Liver (tissue), 9 donors: ENCODE data around the gene CHML. TPM values are rescaled to one million over a fixed set of nuclear protein-coding genes. Genes with fewer than 3 reads are reported as not detected.

Experiments
- DNase-seq: peaks from one replicate; pipeline ENCODE4 v3.0.0-alpha.2; 2017; ENCODE audit warnings: low spot score
- H3K27ac ChIP-seq, 2 donors: one replicate each; pipeline ENCODE4 v1.7.0; 2013; ENCODE audit warnings: inconsistent platforms in 2 of 2, low read length in 2 of 2, control low read depth in 1 of 2, low read depth in 1 of 2, mild to moderate bottlenecking in 1 of 2
- H3K27me3 ChIP-seq, 4 donors: one replicate each; pipeline versions ENCODE4 v1.6.1 to v1.7.0; 2013; ENCODE audit warnings: low read length in 3 of 4, inconsistent platforms in 1 of 4, mild to moderate bottlenecking in 1 of 4, moderate library complexity in 1 of 4; ENCODE audit not compliant: control insufficient read depth in 4 of 4, insufficient read depth in 4 of 4
- H3K36me3 ChIP-seq, 4 donors: one replicate each; pipeline versions ENCODE4 v1.6.1 to v1.7.0; 2013; ENCODE audit warnings: low read length in 3 of 4, mild to moderate bottlenecking in 3 of 4, low read depth in 1 of 4, moderate library complexity in 1 of 4; ENCODE audit not compliant: control insufficient read depth in 4 of 4, insufficient read depth in 3 of 4
- H3K4me1 ChIP-seq, 4 donors: one replicate each; pipeline versions ENCODE4 v1.6.1 to v1.7.0; 2013; ENCODE audit warnings: low read length in 3 of 4, mild to moderate bottlenecking in 3 of 4, moderate library complexity in 1 of 4; ENCODE audit not compliant: control insufficient read depth in 4 of 4, insufficient read depth in 4 of 4
- H3K4me3 ChIP-seq, 3 donors: one replicate each; pipeline versions ENCODE4 v1.6.1 to v1.7.0; 2013; ENCODE audit warnings: low read length in 3 of 3, control low read depth in 1 of 3, low read depth in 1 of 3, mild to moderate bottlenecking in 1 of 3
- H3K9ac ChIP-seq, 2 donors: one replicate each; pipeline ENCODE4 v1.7.0; 2013; ENCODE audit warnings: low read length in 2 of 2, mild to moderate bottlenecking in 2 of 2, moderate library complexity in 2 of 2, control low read depth in 1 of 2, low read depth in 1 of 2
- H3K9me3 ChIP-seq, 4 donors: one replicate each; pipeline versions ENCODE4 v1.6.1 to v1.7.0; 2013; ENCODE audit warnings: low read length in 3 of 4; ENCODE audit not compliant: control insufficient read depth in 4 of 4
- EGR1 ChIP-seq, 2 donors: IDR thresholded peaks; 2 replicates each; pipeline ENCODE4 v1.6.1; 2016 to 2018; ENCODE audit warnings: antibody characterized with exemption in 2 of 2, low read depth in 2 of 2
- FOXA1 ChIP-seq: IDR thresholded peaks from 2 replicates; pipeline ENCODE4 v1.6.1; 2016; ENCODE audit warnings: antibody characterized with exemption
- FOXA2 ChIP-seq: IDR thresholded peaks from 2 replicates; pipeline ENCODE4 v1.6.1; 2016; ENCODE audit warnings: antibody characterized with exemption
- GABPA ChIP-seq, 2 donors: IDR thresholded peaks in 1 of 2; conservative IDR thresholded peaks in 1 of 2; 2 replicates each; pipeline ENCODE4 v1.6.1; 2016; ENCODE audit warnings: antibody characterized with exemption in 2 of 2, mild to moderate bottlenecking in 1 of 2, moderate library complexity in 1 of 2
- HNF4A ChIP-seq, 2 donors: conservative IDR thresholded peaks; 2 replicates each; pipeline ENCODE4 v1.6.1; 2016; ENCODE audit warnings: antibody characterized with exemption in 2 of 2, mild to moderate bottlenecking in 2 of 2
- HNF4G ChIP-seq: IDR thresholded peaks from 2 replicates; pipeline ENCODE4 v1.6.1; 2016; ENCODE audit warnings: antibody characterized with exemption
- JUND ChIP-seq, 2 donors: IDR thresholded peaks; 2 replicates each; pipeline ENCODE4 v1.6.1; 2016; ENCODE audit warnings: antibody characterized with exemption in 2 of 2
- RAD21 ChIP-seq, 2 donors: IDR thresholded peaks; 2 replicates each; pipeline ENCODE4 v1.6.1; 2016; ENCODE audit warnings: antibody characterized with exemption in 2 of 2, mild to moderate bottlenecking in 2 of 2
- RXRA ChIP-seq, 2 donors: IDR thresholded peaks; 2 replicates each; pipeline ENCODE4 v1.6.1; 2017 to 2018; ENCODE audit warnings: antibody characterized with exemption in 2 of 2, mild to moderate bottlenecking in 1 of 2
- SP1 ChIP-seq: IDR thresholded peaks from 2 replicates; pipeline ENCODE4 v1.6.1; 2018; ENCODE audit warnings: antibody characterized with exemption, mild to moderate bottlenecking
- TAF1 ChIP-seq: conservative IDR thresholded peaks from 2 replicates; pipeline ENCODE4 v1.6.1; 2016; ENCODE audit warnings: antibody characterized with exemption, mild to moderate bottlenecking
- YY1 ChIP-seq: IDR thresholded peaks from 2 replicates; pipeline ENCODE4 v1.6.1; 2016; ENCODE audit warnings: antibody characterized with exemption, mild to moderate bottlenecking
- ZBTB33 ChIP-seq: IDR thresholded peaks from 2 replicates; pipeline ENCODE4 v1.6.1; 2016; ENCODE audit warnings: antibody characterized with exemption
- WGBS: extraction: QIAGEN DNeasy Blood & Tissue Kit; methylation state at CpG from one replicate; pipeline ENCODE4 v1.1.7; 2013; 5-methylcytosine and 5-hydroxymethylcytosine counted together
- polyA plus RNA-seq, 2 donors: library from polyadenylated mRNA; stranded (reverse) in 1 of 2; unstranded in 1 of 2; fragments of 200-250 nt in 1 of 2; fragments of >200 nt in 1 of 2; fragmentation: Nextera tagmentation in 1 of 2; extraction: Ambion mirVana in 1 of 2; gene quantifications; one replicate each; pipeline versions ENCODE4 v1.2.1 to v1.2.3, GENCODE V29; 2013 to 2015
- total RNA-seq, 2 donors: library from RNA; depleted of rRNA; stranded (reverse); fragments of >200 nt; gene quantifications; one replicate each; pipeline ENCODE4 v1.2.3, GENCODE V29; 2014
- TF ChIP-seq, protein P1 (sequence below): IDR thresholded peaks from 2 replicates; pipeline ENCODE4 v1.6.1; 2016; ENCODE audit warnings: antibody characterized with exemption, mild to moderate bottlenecking
- TF ChIP-seq, protein P2 (sequence below): IDR thresholded peaks from 2 replicates; pipeline ENCODE4 v1.6.1; 2016; ENCODE audit warnings: antibody characterized with exemption
- TF ChIP-seq, protein P3 (sequence below): IDR thresholded peaks from 2 replicates; pipeline ENCODE4 v1.6.1; 2016; ENCODE audit warnings: antibody characterized with exemption
- TF ChIP-seq, protein P4 (sequence below): fragments of 150-350 bp; IDR thresholded peaks from 2 replicates; pipeline ENCODE4 v1.5.1; 2017; ENCODE audit warnings: improper control_type of control experiment, low read depth, low read length; ENCODE audit not compliant: missing input control
- donor health status: healthy.
- donor health status: healthy.
- donor health status: healthy.
- donor health status: healthy.
- donor health status: healthy.

CHML gene
- total and polyA plus RNA-seq, 4 donors = 0.53 to 8.1 (median 3.3) TPM

GRCh38 chr1:241654019-241654418 lies 13.8 kb upstream of the CHML start:
- WGBS = 81% methylated on average over 1 of the region's 1 CpG
- Histone ChIP-seq H3K27ac (no peak overlapping the region), H3K27me3 (no peaks in the 10 kb centered on the region), H3K4me1 (no peaks in the 10 kb centered on the region), H3K36me3 (no peaks in the 10 kb centered on the region), H3K4me3 (no peak overlapping the region), H3K9ac (no peak overlapping the region), H3K9me3 (no peaks in the 10 kb centered on the region)
- DNase-seq = no peak
- TF ChIP-seq FOXA2 (no peak), EGR1 (IDR thresholded peaks at IDR 0.05; ENCODE audit: low read depth in 2 of 2) (no peak), HNF4G (no peak), ZBTB33 (no peak), GABPA (IDR thresholded peaks at IDR 0.05 in 1 of 2, conservative IDR thresholded peaks at IDR 0.05 in 1 of 2) (no peak), TAF1 (no peak), YY1 (no peak), RAD21 (IDR thresholded peaks at IDR 0.05) (no peak), SP1 (no peak), HNF4A (conservative IDR thresholded peaks at IDR 0.05) (no peak), FOXA1 (no peak), RXRA (IDR thresholded peaks at IDR 0.05) (no peak), JUND (IDR thresholded peaks at IDR 0.05) (no peak)
- TF ChIP-seq, protein P1, sequence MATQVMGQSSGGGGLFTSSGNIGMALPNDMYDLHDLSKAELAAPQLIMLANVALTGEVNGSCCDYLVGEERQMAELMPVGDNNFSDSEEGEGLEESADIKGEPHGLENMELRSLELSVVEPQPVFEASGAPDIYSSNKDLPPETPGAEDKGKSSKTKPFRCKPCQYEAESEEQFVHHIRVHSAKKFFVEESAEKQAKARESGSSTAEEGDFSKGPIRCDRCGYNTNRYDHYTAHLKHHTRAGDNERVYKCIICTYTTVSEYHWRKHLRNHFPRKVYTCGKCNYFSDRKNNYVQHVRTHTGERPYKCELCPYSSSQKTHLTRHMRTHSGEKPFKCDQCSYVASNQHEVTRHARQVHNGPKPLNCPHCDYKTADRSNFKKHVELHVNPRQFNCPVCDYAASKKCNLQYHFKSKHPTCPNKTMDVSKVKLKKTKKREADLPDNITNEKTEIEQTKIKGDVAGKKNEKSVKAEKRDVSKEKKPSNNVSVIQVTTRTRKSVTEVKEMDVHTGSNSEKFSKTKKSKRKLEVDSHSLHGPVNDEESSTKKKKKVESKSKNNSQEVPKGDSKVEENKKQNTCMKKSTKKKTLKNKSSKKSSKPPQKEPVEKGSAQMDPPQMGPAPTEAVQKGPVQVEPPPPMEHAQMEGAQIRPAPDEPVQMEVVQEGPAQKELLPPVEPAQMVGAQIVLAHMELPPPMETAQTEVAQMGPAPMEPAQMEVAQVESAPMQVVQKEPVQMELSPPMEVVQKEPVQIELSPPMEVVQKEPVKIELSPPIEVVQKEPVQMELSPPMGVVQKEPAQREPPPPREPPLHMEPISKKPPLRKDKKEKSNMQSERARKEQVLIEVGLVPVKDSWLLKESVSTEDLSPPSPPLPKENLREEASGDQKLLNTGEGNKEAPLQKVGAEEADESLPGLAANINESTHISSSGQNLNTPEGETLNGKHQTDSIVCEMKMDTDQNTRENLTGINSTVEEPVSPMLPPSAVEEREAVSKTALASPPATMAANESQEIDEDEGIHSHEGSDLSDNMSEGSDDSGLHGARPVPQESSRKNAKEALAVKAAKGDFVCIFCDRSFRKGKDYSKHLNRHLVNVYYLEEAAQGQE = no peak
- TF ChIP-seq, protein P2, sequence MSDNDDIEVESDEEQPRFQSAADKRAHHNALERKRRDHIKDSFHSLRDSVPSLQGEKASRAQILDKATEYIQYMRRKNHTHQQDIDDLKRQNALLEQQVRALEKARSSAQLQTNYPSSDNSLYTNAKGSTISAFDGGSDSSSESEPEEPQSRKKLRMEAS = no peak
- TF ChIP-seq, protein P3, sequence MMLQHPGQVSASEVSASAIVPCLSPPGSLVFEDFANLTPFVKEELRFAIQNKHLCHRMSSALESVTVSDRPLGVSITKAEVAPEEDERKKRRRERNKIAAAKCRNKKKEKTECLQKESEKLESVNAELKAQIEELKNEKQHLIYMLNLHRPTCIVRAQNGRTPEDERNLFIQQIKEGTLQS = no peak

DNA sequence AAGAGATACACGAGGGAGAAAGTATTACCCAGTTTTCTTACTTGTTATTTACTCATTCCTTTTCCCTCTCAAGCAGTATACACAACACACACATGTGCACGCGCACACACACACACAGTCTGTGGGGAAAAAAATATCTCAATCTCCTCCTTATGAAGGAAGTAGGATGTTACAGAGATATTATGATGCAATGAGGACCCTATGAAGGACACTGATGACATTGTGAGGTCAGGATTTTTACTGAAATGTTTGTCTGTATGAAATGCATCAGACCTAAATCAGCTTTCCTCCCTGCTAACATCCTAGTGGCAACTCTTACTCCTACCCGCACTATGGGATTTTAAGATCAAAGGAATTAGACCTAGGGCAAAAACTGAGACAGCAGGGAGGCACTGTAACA lies 11.8 kb upstream of the CHML start, which contains the start of gene WDR64:
Gene WDR64, plus strand, starts transcription at position 270 of the 400 bp plus-strand sequence. CDS start 204 bp downstream, outside the sequence.
- H3K27me3 ChIP-seq = no peaks in the 10 kb centered on the region
- no peak within 1 kb of the TSS for H3K9ac ChIP-seq
- no peak for DNase-seq
- H3K36me3 ChIP-seq = no peaks in the 10 kb centered on the region
- H3K9me3 ChIP-seq = no peaks in the 10 kb centered on the region
- 93% methylated on average over 4 of the region's 4 CpGs for WGBS
- no peak within 1 kb of the TSS for H3K27ac ChIP-seq
- H3K4me1 ChIP-seq = no peaks in the 10 kb centered on the region
- no peak within 1 kb of the TSS for H3K4me3 ChIP-seq
- TF ChIP-seq, protein P1 = no peak
- no peak for TF ChIP-seq EGR1 (IDR thresholded peaks at IDR 0.05; ENCODE audit: low read depth in 2 of 2)
- TF ChIP-seq RXRA (IDR thresholded peaks at IDR 0.05) = no peak
- no peak for TF ChIP-seq SP1
- no peak for TF ChIP-seq ZBTB33
- no peak for TF ChIP-seq FOXA1
- TF ChIP-seq, protein P4, sequence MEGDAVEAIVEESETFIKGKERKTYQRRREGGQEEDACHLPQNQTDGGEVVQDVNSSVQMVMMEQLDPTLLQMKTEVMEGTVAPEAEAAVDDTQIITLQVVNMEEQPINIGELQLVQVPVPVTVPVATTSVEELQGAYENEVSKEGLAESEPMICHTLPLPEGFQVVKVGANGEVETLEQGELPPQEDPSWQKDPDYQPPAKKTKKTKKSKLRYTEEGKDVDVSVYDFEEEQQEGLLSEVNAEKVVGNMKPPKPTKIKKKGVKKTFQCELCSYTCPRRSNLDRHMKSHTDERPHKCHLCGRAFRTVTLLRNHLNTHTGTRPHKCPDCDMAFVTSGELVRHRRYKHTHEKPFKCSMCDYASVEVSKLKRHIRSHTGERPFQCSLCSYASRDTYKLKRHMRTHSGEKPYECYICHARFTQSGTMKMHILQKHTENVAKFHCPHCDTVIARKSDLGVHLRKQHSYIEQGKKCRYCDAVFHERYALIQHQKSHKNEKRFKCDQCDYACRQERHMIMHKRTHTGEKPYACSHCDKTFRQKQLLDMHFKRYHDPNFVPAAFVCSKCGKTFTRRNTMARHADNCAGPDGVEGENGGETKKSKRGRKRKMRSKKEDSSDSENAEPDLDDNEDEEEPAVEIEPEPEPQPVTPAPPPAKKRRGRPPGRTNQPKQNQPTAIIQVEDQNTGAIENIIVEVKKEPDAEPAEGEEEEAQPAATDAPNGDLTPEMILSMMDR = no peak
- TF ChIP-seq, protein P2 = no peak
- TF ChIP-seq GABPA (IDR thresholded peaks at IDR 0.05 in 1 of 2, conservative IDR thresholded peaks at IDR 0.05 in 1 of 2) = no peak
- no peak for TF ChIP-seq TAF1
- TF ChIP-seq HNF4A (conservative IDR thresholded peaks at IDR 0.05) = no peak
- no peak for TF ChIP-seq RAD21 (IDR thresholded peaks at IDR 0.05)
- TF ChIP-seq, protein P3 = no peak
- TF ChIP-seq HNF4G = no peak
